ENCODE results near the gene ACYP2.

ACYP2 gene

GRCh38 chr2:54077088-54077900 is 38.1 kb upstream of the ACYP2 start:
- no peak for DNase-seq (ENCODE audit: low read depth)
- TF ChIP-seq CTCF (conservative IDR thresholded peaks at IDR 0.05; ENCODE audit: low read depth, low read length): no peak
- H3K4me3 ChIP-seq (ENCODE audit: low read length): no peak overlapping the region

GRCh38 chr2:54079331-54079730 is 36.1 kb upstream of the ACYP2 start:
- no peak for DNase-seq (ENCODE audit: low read depth)
- TF ChIP-seq CTCF (conservative IDR thresholded peaks at IDR 0.05; ENCODE audit: low read depth, low read length): no peak

GRCh38 chr2:54081574-54081973 is 33.8 kb upstream of the ACYP2 start:
- no peak for TF ChIP-seq CTCF (conservative IDR thresholded peaks at IDR 0.05; ENCODE audit: low read depth, low read length)
- no peak overlapping the region for H3K4me3 ChIP-seq (ENCODE audit: low read length)
- DNase-seq (ENCODE audit: low read depth): no peak

More at GRCh38 chr2:54079331-54079730, 36.1 kb upstream of the ACYP2 start:
- no peak overlapping the region for H3K4me3 ChIP-seq (ENCODE audit: low read length)

DNA sequence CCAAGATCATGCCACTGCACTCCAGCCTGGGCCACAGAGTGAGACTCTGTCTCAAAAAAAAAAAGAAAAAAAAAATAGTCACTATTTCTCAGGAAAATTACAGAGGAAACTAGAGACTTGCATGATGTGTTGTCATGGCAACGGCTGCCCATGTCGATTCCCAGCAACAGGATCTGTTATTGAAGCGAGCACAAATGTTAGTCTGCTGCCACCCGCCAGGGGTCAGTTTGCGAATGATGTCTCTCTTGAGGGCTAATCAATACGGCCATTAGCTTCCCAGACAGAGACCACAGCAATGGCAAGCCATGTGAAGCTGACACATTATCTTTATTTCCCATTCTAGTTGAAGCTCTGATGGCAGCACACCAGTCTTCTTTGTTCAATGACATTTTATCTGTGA is 32.4 kb upstream of the ACYP2 start:
- no peak overlapping the region for H3K4me3 ChIP-seq (ENCODE audit: low read length)
- TF ChIP-seq CTCF (conservative IDR thresholded peaks at IDR 0.05; ENCODE audit: low read depth, low read length): no peak

DNA sequence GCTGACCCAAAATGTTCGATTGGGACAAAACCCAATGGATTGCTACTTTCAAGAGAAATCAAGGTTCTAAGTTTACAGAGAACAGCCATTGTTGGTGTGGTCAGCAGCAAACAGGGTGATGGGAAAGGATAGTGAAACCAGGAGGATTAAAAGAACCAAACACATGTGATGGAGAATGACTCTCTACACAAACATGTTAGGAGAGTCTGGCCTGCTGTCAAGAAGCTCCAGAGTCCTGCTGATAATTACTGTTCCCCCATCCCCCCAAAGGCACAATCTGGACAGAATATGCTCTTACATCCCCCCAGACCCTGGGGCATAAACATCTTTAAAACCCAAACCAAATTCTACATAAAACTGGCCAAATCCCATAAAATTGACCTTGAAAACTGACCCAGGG is 32.0 kb upstream of the ACYP2 start:
- no peak for DNase-seq (ENCODE audit: low read depth)
- TF ChIP-seq CTCF (conservative IDR thresholded peaks at IDR 0.05; ENCODE audit: low read depth, low read length): no peak

More for the DNA sequence above, 32.4 kb upstream of the ACYP2 start:
- DNase-seq (ENCODE audit: low read depth): no peak

GRCh38 chr2:54084600-54084999 is 30.8 kb upstream of the ACYP2 start:
- no peak for TF ChIP-seq CTCF (conservative IDR thresholded peaks at IDR 0.05; ENCODE audit: low read depth, low read length)
- no peak for DNase-seq (ENCODE audit: low read depth)

More for the DNA sequence above, 32.0 kb upstream of the ACYP2 start:
- no peak overlapping the region for H3K4me3 ChIP-seq (ENCODE audit: low read length)

GRCh38 chr2:54085069-54085468 is 30.3 kb upstream of the ACYP2 start:
- H3K4me3 ChIP-seq (ENCODE audit: low read length): no peak overlapping the region
- DNase-seq (ENCODE audit: low read depth): no peak
- no peak for TF ChIP-seq CTCF (conservative IDR thresholded peaks at IDR 0.05; ENCODE audit: low read depth, low read length)

More at GRCh38 chr2:54084600-54084999, 30.8 kb upstream of the ACYP2 start:
- H3K4me3 ChIP-seq (ENCODE audit: low read length): no peak overlapping the region
